Activated CD8-positive, alpha-beta memory T cell treated with anti-CD3 and anti-CD28 coated beads for 1 hour (primary cell): Measurements from ENCODE around the gene ARHGEF12.
"Not testable (repeated sequence)": the region's sequence is repeated elsewhere in the genome, so short reads cannot be mapped to it uniquely, and the experiment has no call there.

Experiments used
- DNase-seq, 2 donors: peaks; one replicate each; pipeline ENCODE4 v3.0.0-alpha.2; 2020; ENCODE audit warnings: low read depth in 1 of 2; ENCODE audit errors: extremely low read depth in 1 of 2

ARHGEF12 gene

DNA sequence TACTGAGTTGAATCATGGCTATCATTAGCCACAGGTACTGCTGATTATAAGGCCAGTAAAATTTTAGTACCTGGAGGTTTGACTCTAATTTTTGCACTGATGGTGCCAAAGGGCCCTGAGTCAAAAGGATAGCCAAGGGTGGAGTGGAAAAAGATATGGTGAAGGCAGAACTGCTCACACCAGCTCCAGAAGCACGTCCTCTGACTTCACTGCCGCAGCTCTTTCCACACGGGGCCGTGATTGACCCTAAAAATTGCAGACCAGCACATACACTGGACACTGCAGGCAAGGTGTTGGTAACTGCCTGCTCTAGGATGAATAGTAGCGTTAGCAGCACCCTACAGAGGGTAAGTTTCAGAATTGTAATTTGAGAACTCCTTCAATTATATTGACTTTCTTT is 149.9 kb downstream of the ARHGEF12 start:
- DNase-seq, result no peak

DNA sequence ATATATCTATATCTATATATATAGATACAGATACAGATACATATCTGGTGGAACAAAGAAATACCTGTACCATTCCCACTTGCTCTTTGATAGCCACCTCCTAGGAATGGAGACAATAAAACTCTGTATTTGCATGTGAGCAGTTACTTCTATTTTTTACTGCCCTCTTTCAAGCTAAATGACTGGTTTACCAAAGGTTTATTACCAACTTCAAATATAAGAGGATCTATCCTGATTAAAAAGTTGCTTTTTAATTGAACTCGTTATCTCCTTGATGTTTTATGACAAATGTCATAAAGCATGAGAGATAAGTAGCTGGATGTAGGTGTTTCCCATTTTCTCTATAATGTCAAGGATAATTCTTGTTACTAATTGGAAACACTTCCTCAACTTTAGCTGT is 153.6 kb downstream of the ARHGEF12 start:
- DNase-seq, result no peak

DNA sequence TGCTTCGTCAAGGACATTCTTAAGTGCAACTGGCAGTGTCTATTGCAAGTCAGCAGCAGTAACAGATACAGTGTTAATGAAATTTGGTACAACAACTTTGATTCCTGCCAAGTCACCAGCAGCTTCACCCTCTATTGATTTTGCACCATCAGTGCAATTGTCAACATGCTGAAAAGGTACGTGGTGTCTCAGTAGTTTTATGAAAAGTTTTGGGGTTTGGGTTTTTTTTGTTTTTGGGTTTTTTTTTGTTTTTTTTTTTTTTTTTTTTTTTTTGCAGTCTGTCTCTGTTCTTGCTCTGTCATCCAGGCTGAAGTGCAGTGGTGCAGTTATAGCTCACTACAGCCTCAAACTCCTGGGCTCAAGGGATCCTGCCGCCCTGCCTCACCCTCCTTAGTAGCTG is 156.3 kb downstream of the ARHGEF12 start:
- DNase-seq, result no peak

DNA sequence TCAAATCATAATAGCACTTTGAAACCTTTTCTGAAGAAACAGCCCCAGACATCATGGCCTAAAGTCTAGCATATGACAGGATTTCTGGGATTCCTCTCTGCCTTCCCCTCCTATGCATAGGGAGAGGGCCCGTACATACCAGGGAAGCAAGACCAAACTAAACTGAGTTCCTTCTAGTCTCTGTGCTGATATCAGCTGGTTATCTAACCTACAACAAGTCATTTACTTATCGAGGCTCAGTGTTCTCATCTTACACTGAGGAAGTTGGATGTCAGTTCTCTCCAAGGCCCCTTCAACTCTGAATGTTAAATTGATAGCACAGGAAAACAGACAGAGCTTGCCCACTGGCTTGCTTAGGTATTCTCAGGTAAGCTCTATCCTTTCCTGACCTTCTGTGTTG is 158.4 kb downstream of the ARHGEF12 start:
- no peak for DNase-seq

DNA sequence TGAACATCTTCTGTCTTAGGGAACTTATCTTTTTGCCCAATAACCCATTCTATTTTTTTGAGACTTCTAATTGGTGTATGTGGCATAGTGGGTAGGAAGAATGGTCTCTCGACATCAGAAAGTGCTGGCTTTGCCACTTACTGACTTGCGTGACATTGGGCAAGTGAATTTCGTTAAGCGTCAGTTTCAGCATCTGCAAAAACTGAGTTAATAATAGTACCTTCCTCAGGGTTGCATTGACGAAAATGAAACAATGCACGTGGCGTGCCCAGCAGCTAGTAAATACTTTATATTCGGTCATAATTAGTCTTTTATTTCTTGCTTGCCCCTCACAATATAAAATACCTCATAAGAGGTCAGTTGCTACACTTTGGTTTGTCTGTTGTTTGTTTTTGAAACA is 162.9 kb downstream of the ARHGEF12 start:
- no peak for DNase-seq

DNA sequence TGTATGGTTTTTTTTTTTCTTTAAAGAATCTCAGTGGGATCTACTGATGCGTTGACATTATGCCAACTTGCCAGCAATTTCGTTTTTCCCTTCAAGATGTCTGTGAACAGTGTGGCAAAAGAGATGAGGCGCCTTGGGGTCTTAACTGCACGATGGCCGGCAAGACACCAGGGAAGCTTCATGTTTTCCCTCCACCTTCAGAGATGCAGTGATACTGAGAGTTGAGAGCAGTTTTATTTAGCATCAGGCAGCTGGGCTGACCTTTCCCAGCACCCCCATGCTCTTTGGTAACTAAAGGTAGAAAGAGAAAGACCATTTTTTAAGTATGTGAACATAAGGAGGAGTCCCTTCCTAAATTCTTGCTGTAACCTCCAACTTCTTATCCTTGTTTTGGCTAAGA is 163.6 kb downstream of the ARHGEF12 start:
- DNase-seq, result no peak

DNA sequence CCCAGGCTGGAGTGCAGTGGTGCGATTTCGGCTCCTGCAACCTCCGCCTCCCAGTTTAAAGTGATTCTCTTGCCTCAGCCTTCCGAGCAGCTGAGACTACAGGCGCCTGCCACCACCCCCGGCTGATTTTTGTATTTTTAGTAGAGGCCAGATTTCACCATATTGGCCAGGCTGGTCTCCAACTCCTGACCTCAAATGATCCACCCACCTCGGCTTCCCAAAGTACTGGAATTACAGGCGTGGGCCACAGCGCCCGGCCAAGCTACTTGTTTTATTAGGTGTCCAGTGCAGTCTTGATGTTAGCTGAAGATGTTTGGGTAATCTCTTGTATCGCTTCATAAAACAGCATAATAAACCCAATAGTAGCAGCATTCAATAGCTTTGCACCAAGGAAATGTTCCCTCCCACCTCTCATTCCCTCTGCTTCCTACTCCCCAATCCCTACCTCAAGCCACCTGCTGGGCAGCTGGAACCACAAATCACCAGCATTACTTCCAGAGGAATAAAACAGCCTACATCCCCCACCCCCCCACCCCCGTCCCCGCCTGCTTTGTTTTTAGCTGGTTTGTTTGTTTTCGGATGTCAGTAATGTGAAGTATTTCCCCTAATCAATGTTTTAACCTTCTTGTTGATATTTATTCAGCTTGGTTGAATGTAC is 164.3 kb downstream of the ARHGEF12 start:
- DNase-seq, result no peak

DNA sequence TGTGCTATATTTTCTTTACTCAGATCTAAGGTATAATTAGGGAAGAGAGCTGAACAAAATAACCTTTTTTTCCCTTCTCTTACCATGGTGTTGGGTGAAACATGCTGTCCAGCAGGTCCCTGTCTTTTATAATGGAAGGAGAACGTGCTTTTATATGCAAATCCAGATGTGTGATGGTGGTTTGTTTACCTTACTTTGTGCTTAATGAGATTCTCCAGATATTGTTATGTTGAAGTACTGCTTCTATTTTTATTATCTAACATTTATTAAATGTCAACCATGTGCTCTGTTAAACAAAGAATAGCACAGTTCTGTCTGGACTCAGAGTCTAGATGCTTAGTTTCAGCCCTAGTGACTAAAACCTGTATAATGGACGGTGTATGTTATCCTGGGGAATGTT is 165.2 kb downstream of the ARHGEF12 start:
- DNase-seq, result no peak

DNA sequence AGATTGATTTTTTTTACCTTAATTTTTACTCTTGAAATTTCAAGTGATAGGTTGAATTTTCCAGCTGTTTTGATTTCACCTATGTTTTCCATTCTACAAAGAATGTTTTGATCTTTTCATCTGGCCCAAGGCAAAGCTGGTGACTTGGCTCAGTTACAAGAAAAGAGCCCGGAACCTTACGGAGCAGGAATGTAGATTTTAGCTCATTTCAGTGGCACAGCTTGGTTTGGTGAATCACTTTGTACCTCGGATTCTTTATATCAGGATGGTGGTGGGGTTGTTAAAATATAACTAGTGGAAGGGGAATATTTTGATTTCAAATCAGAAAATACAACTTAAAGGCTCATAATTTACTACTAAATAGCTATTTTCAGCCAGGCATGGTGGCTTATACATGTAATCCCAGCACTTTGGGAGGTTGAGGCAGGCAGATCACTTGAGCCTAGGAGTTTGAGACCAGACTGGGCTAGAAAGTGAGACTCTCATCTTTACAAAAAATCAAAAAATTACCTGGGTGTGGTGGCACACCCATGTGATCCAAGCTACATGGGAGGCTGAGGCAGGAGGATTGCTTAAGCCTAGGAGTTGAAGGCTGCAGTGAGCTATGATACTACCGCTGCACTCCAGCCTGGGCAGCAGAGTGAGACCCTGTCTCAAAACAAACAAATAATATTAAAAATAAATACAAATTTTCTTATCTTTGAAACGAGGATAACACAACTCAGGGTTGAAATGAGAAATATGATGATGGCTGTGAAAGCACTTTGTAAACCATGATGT is 166.0 kb downstream of the ARHGEF12 start:
- no peak for DNase-seq

DNA sequence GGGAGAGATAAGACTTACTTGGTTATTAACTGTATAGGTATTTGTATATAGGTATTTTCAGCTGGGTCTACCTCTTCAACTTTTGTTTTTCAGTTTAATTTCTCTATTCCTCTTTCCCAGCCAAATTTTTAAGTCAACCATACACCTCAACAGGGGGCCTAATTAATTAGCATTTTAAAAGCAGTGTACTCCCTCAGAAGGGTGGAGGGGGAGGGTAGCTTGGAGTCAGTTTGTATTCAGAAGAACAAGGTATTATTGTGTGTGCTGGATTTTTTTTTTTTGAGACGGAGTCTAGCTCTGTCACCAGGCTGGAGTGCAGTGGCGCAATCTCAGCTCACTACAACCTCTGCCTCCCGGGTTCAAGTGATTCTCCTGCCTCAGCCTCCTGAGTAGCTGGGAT is 167.3 kb downstream of the ARHGEF12 start:
- not testable (repeated sequence) for DNase-seq

DNA sequence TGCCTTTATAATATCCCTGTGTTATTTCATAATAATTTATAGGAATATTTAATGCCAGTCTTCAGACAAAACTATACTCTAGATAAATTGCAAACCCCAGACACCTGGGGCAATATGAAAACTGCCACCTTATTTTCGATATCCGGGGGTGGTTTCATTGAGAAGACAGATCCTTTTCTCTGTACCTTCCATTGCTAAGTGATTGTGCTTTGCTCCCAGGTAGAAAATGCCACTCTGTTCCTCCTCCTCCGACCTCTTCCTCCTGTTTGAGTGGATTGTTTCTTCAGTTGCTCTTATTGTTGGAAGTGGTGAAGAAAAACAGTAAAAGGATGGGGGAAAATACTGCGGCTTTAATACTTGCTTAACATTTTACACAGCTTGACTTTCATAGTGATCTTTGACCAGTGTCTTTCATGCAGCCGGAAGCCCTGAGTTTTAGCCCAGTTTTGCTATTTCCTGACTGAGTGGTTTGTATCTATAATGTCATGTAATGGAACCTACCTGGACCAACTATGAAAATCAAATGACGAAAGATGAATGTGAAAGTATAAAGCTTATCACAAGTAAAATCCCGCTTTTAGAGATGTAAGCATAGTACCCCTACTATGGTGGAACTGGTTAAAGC is 169.7 kb downstream of the ARHGEF12 start:
- no peak for DNase-seq

DNA sequence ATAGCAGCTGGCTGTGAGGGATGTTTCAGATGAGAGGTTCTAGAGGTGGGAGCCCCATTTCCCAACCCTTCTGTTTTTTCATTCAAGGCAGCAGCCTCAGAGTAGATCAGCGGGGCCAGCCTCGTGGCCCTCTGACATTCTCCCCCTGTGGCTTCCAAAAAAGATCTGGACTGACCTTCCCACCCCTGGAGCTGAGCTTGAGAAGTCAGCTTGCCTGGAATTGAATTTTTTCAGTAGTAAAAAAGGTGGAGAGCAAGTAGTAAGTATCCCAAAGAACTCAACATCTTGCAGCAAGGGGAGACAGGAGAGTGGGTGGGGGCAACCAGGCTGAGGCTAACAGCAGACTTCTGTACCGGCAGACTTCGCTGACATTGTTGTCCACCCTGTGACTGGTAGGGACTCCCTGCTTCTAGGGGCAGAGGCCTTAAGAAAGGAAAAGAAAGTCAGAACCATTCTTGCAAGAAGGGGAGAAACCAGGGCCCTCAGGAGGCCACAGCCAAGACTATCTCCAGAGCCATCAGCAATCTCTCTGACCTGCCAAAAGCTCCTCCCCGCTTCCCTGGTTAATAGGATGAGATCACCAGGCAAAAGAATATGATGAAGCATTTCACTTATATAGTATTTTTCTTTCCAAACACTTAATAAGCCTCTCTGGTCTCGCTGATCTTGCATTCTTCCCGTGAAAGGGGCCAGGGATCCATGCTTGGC is 173.3 kb downstream of the ARHGEF12 start:
- no peak for DNase-seq

DNA sequence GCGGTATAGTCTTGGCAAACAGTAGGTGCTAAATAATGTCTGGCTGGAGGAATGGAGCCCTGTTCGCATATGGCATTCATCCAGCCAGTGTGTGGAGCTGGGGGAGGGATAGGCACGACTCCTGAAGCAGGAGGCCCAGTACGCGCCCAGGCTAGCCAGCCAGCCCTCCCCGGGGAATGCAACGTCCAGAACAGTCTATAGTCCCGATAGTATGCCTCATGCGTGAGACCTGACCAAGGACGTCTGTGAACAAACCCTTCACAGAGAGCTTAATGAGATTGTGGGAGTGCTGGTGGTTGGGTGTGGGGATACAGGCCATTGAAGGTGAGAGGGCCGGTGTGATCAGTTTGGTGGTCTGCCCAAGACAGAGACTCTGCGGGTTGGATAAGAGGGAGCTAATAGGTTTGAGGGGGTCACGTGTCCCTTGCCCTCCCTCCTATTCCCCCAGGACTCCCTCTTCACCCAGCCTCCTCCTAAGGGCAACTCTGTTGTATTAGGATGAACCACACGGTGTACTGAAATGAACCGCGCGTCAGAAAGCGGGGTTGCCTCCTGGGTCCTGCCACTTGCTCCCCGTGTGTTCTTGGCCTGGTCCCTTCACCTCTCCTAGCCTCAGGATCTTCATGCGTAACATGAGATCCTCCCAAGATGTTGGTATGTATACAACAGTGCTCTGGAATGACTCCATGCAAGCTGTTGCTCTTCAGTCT is 174.3 kb downstream of the ARHGEF12 start:
- DNase-seq, result no peak

DNA sequence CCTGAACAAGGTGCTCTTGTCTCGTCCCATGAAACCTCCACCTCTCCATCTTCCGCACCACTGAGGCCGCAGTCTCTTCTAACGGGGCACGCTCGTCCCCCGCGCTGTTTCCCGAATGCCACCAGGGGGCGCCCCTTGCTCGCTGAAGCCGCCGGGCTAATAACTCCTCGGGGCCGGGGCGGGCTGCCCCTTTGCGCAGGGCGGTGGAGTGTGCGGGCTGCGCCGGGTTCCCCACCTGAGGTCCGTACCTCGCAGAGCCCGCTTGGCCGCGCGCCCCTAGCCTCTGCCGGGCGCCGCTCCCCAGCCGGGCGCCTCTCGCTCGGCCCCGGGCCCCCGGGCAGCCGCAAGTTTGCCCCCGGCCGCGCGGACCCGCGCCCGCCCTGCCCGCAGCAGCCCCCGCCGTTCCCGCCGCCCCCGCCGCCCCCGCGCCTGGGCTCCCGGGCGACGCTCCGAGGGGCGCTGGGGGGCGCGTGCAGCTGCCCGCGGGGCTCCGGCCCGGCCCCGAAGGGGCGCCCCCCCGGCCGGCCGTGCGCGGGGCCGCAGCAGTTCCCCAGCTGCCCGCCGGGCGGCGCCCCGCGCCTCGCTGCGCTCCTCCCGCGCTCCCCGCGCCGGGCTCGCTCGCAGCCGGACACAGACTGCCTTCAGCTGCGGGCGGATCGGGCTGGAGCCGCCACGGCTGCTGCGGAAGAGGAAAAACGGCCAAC is 175.1 kb downstream of the ARHGEF12 start, which contains the start of gene GRIK4:
Gene GRIK4, plus strand, starts transcription at position 633 of the 704 bp plus-strand sequence. CDS start 148,571 bp downstream, outside the sequence.
- DNase-seq, result peak; percentile 16 to 65

DNA sequence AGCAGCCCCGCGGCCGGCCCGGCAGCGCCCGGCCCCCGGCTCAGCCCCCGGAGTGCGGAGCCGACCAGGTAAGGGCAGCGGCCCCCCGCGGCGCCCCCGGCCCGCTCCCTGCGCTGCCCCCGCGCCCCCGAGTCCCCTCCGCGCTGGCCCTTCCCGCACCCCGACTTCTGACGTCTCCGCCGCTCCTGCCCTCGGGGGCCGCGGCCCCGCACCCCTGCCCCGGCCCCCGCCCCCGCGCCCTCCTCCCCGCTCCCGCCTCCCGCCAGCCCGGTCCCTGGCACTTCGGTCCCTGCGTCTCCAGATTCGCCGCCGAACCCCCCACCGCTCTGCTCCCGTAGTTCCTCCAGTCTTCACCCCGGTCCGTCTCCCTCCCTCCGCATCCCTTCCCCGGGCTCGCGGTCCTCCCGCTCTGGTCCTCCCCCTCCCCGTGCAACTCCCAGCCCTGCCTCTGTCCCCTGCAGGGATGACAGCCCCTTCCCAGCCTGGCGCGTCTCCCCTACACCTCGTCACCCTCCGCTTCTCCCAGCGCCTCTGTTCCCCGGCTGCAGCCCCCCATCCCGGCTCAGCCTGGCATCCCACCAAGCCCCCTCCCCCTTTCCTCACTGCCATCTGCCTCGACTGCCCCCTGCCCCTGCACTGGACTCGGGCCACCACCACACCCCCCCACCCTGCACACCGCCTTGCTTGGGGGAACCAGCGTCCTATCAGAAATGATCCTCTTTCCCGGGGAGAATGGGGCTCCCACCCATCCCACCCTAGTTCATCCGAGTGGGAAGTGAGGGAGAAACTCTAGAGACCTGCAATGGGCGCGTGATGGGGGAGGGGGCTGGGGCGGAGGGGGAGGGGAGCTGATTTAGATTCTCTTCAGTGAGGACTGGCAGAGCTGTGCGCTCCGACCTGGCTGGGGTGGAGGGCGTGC is 175.9 kb downstream of the ARHGEF12 start:
- DNase-seq, result no peak

DNA sequence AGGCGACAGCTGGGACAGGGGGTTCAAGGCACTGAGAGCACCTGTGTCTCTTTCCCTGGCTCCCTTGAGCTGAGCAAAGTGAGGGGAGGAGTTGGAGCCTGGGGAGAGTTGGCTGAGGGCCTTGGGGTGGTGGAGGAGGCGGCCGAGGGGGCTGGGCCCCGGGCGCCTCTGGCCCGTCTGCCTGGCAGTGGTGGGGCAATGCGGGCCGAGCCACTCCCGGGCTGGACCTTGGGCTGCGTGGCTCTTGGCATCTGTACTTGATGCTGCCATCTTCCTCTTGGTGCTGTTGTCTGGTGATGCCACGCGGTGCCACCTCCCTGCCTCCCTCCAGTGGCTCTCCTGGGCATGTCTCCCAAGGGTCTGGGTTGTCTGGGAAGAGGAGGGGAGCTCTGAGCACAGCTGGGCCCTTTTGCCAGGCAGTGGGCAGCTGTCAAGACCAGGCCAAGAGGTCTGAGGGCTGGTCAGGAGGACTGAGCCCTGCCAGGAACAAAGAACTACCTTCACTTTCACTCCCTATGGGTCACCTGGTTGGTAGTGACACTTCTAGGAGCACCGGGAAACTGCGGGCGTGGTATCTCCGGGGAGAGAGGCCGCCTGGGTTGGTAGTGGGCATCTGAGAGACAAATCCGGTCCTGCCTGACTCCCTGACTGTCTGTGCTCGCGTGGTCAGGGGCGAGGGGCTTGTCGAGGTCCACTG is 176.7 kb downstream of the ARHGEF12 start:
- DNase-seq, result no peak

DNA sequence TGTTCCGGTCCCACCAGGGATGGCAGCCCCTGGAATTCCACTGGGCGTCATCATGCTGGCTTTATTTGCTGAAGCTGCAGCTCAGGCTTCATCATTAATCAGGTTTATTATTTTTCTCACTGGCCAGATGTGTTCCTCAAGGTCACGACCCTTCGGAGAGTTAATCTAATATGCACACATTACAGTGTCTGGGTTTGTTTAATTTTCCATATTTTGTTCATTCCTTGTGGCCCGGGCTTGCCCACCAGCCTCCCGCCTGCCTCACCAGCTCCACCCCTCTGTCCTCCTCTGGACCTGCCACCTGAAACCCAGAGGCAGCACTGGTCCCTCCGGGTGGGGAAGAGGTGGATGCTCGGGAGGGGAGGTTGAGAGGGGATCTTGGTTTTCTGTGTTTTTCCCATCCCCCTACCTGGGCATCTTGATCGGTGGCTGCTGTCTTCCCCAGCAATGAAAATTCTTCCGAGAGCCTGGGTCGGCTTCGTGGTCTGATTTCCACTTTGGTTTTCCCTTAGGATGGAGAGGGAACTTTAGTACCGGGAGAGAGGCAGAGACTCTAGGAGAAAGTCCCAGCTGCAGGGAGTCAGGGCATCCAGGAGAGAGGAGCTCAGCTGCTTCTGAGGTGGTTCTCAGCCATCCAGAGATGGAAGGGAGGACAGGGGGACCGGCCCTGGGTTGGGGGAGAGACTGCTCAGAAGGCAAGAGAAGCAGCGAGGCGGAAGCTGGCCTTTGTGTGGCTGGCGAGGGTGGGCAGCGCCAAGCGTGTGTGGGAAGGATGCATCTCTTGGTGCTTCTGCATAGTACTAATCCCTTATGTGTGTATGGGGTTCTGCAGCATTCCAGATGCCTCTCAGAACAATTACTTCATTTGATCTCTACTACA is 177.5 kb downstream of the ARHGEF12 start:
- no peak for DNase-seq
